Measurements from ENCODE around the gene ABCG5.

GRCh38 chr2:43824951-43825493, 13.6 kb downstream of the ABCG5 start:
- TF ChIP-seq, protein P1, sequence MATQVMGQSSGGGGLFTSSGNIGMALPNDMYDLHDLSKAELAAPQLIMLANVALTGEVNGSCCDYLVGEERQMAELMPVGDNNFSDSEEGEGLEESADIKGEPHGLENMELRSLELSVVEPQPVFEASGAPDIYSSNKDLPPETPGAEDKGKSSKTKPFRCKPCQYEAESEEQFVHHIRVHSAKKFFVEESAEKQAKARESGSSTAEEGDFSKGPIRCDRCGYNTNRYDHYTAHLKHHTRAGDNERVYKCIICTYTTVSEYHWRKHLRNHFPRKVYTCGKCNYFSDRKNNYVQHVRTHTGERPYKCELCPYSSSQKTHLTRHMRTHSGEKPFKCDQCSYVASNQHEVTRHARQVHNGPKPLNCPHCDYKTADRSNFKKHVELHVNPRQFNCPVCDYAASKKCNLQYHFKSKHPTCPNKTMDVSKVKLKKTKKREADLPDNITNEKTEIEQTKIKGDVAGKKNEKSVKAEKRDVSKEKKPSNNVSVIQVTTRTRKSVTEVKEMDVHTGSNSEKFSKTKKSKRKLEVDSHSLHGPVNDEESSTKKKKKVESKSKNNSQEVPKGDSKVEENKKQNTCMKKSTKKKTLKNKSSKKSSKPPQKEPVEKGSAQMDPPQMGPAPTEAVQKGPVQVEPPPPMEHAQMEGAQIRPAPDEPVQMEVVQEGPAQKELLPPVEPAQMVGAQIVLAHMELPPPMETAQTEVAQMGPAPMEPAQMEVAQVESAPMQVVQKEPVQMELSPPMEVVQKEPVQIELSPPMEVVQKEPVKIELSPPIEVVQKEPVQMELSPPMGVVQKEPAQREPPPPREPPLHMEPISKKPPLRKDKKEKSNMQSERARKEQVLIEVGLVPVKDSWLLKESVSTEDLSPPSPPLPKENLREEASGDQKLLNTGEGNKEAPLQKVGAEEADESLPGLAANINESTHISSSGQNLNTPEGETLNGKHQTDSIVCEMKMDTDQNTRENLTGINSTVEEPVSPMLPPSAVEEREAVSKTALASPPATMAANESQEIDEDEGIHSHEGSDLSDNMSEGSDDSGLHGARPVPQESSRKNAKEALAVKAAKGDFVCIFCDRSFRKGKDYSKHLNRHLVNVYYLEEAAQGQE (IDR thresholded peaks at IDR 0.05; ENCODE audit: insufficient read depth in 1 of 2, low read depth in 2 of 2, low read length in 2 of 2): no peak
- TF ChIP-seq POLR2AphosphoS5 (IDR thresholded peaks at IDR 0.05; ENCODE audit: low read depth, low read length): no peak
- no peak for TF ChIP-seq FOXP2 (optimal IDR thresholded peaks at IDR 0.05; ENCODE audit: borderline replicate concordance, extremely low read depth, extremely low read length, insufficient read depth)
- TF ChIP-seq SIN3A (IDR thresholded peaks at IDR 0.05; ENCODE audit: borderline replicate concordance, insufficient read depth, low read length): no peak
- TF ChIP-seq TAF1 (IDR thresholded peaks at IDR 0.05; ENCODE audit: borderline replicate concordance, insufficient read depth, low read length): no peak
